Spleen (tissue), 7 donors: ENCODE measurements around the gene AUH.

Experiments used
- CTCF ChIP-seq, 11 experiments: fragments of 200-600 bp in 7 of 11; fragments of 450-650 bp in 4 of 11; sonication (generic) in 4 of 11; IDR thresholded peaks in 8 of 11; conservative IDR thresholded peaks in 3 of 11; 1 replicate in 7 of 11; 2 replicates in 4 of 11; pipeline versions ENCODE4 v1.4.0 to v1.8.0; 2016 to 2021; ENCODE audit warnings: antibody characterized with exemption in 11 of 11, inconsistent platforms in 4 of 11, mild to moderate bottlenecking in 1 of 11
- POLR2AphosphoS5 ChIP-seq, 3 donors: sonication (generic); formaldehyde crosslinking; IDR thresholded peaks; one replicate each; pipeline ENCODE4 v1.5.1; 2017; ENCODE audit warnings: antibody characterized with exemption in 3 of 3
- donor health status: DM: no; HTN: no; CAD: no; lungs with moderate emphysema.
- donor health status: DM: no; HTN: no; CAD: no.
- donor health status: DM: no; HTN: no; CAD: no.

- TF ChIP-seq CTCF (IDR thresholded peaks at IDR 0.05 in 8 of 11, conservative IDR thresholded peaks at IDR 0.05 in 3 of 11) (no peak), POLR2AphosphoS5 (IDR thresholded peaks at IDR 0.05) (no peak)
Measured at GRCh38 chr9:91407580-91408318, 46.0 kb upstream of the AUH start.
